ENCODE results near the gene SNUPN. TPM values are rescaled to one million over a fixed set of nuclear protein-coding genes. Genes with fewer than 3 reads are reported as not detected.
A peak's percentile ranks its signal among the peaks of the same experiment; 100 is the strongest.

Gene SNUPN
- polyA plus RNA-seq, 1 of the 3 experiments (the other 2 are of a cell fraction): 31.7 TPM

DNA sequence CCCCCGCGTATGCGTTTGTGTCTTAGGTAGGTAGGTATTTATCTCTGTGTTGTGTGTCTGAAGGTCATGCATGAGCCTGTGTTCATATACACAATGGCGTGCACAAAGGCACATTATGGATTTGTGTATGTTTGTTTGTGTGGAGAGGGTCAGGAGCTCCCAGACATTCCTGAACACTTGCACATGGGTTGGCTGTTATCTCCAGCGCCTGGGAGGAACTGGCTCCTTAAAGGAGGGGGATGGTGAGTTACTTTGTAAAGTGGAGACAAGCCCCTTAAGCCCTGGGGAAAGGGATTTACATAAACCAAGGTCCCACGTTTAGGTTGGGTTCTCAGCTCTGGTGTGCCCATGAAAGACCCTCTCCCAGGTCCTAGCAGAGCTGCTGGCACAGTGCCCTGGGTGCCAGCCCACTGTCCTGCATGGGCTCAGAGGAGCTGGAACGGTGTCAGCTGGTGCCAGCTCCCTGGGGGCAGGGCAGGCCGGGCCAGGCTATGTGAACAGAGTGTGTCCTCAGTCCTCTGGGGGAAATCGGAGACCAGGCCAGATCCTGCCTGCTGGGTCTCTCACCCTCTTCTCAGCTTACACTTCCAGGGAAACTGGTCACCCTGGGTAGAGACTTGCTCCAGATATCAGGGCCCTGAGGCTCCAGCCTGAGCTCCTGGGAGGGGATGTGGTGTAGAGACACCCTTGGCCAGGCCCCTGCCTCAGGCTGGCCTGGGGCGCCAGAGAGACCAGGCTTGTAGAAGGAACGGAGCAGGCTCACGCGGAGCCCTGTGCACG is 47.3 kb upstream of the SNUPN start:
- H3K4me2 ChIP-seq: peak overlapping the region; percentile 39; the same call in 1 of the 2 replicates
- H2AFZ ChIP-seq (ENCODE audit: low read depth): no peak overlapping the region
- H3K9me2 ChIP-seq: no peaks in the 10 kb centered on the region
- peak; percentile 64 for DNase-seq
- H3K9me3 ChIP-seq: no peaks in the 10 kb centered on the region
- H3K79me2 ChIP-seq (ENCODE audit: insufficient read depth): peaks cover 10% of the 10 kb centered on the region
- H3K27me3 ChIP-seq (ENCODE audit: insufficient read depth): no peaks in the 10 kb centered on the region
- 61% methylated on average over 11 of the region's 14 CpGs for WGBS (ENCODE audit: low lambda C conversion rate)
- H3K9ac ChIP-seq: peak overlapping the region; percentile 50
- no peaks in the 10 kb centered on the region for H3K36me3 ChIP-seq (replicated peaks in 1 of 2; ENCODE audit: control insufficient read depth in 1 of 2, insufficient read depth in 2 of 2, low read length in 1 of 2)
- peaks cover 28 to 30% of the 10 kb centered on the region in 2 experiments; a peak in 3 of 4 replicates for H3K4me1 ChIP-seq (ENCODE audit: control insufficient read depth in 1 of 2, insufficient read depth in 2 of 2, low read depth in 1 of 2, low read length in 1 of 2)
- POLR2A ChIA-PET: interaction anchor here (0.9 to 2.0 kb wide), 2 partner anchors 33 to 47 kb away, joined by 3 to 10 read pairs; partner anchors contain the start of genes IMP3 and SNUPN
- TF ChIP-seq NFIC (IDR thresholded peaks at IDR 0.05; ENCODE audit: borderline replicate concordance) (peak; percentile 43; the same call in 1 of the 2 replicates), MXI1 (IDR thresholded peaks at IDR 0.05; ENCODE audit: low read depth, low read length) (no peak)
- H3F3A ChIP-seq (replicated peaks; ENCODE audit: insufficient read depth): peaks cover 7% of the 10 kb centered on the region
- peak overlapping the region; percentile 60 for H3K27ac ChIP-seq (ENCODE audit: low read depth in 2 of 2, low read length in 1 of 2)
- H4K20me1 ChIP-seq (ENCODE audit: insufficient read depth): no peaks in the 10 kb centered on the region
- no peak overlapping the region for H3K4me3 ChIP-seq (ENCODE audit: low read depth in 2 of 2, low read length in 1 of 2)
- CTCF ChIA-PET: interaction anchor here (1.1 to 2.8 kb wide), 6 partner anchors 11 to 60 kb away, joined by 4 to 9 read pairs (median 6); partner anchors contain the start of genes IMP3 and SNX33

DNA sequence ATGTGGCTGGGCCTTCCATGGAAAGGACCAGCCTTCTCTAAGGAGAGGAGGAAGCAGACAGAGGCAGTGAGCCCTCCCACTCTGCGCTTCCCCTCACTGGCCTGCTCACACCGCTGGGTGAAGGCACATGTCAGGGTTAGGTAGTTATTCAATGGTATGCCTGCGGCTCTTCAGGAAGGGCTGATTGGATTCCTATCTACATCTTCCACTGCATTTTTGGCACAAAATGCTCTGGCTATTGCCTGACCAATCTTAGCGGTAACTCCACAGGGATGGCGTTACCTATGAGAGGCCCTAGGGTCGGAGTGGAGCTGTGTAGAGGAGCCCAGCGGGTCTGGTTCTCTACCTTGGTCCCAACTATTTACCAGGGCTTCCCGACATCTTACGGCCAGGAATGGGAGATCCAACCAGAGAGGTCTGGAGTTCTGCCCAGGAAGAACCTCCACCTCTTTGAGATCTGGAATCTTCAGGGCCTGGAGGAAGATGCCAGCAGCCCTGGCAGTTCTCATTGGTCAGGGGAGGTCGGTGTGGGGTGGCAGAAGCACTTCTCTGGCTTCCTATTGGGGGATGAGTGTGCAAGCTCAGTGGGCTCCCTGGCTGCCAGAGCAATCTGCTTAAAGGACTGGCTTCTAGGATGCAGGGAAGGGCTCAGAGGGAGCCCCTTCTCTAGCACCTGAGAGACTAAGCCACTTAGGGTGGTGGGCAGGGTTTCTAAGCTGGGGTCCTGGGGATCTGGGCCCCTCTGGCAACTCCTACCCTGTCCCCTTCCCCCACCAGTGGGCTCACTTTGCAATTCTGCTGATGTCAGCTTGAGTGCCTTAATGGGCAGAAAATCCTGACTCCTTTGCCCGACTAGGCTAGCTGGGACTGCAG is 46.4 kb upstream of the SNUPN start:
- H3K27ac ChIP-seq (ENCODE audit: low read depth in 2 of 2, low read length in 1 of 2): peak overlapping the region; percentile 22 to 60
- WGBS (ENCODE audit: low lambda C conversion rate): 88% methylated on average over 9 of the region's 11 CpGs
- peaks cover 18% of the 10 kb centered on the region for H3K79me2 ChIP-seq (ENCODE audit: insufficient read depth)
- ChIA-PET POLR2A (interaction anchor here (0.7 to 2.0 kb wide), 2 partner anchors 32 to 46 kb away, joined by 3 to 10 read pairs; partner anchors contain the start of genes IMP3 and SNUPN), CTCF (interaction anchor here (1.5 to 2.8 kb wide), 4 partner anchors 12 to 61 kb away, joined by 4 to 9 read pairs (median 8); partner anchors contain the start of gene SNX33)
- H3K9me2 ChIP-seq: no peaks in the 10 kb centered on the region
- no peaks in the 10 kb centered on the region for H3K36me3 ChIP-seq (replicated peaks in 1 of 2; ENCODE audit: control insufficient read depth in 1 of 2, insufficient read depth in 2 of 2, low read length in 1 of 2)
- no peak for TF ChIP-seq MXI1 (IDR thresholded peaks at IDR 0.05; ENCODE audit: low read depth, low read length)
- TF ChIP-seq ELF1 (IDR thresholded peaks at IDR 0.05): no peak
- TF ChIP-seq SMC3 (IDR thresholded peaks at IDR 0.05; ENCODE audit: low read depth, low read length): no peak
- no peak for TF ChIP-seq MEF2A (IDR thresholded peaks at IDR 0.05; ENCODE audit: borderline replicate concordance, low read depth)
- no peak for TF ChIP-seq FOXJ3 (CRISPR knock-in tag; IDR thresholded peaks at IDR 0.05)
- TF ChIP-seq, protein P1, sequence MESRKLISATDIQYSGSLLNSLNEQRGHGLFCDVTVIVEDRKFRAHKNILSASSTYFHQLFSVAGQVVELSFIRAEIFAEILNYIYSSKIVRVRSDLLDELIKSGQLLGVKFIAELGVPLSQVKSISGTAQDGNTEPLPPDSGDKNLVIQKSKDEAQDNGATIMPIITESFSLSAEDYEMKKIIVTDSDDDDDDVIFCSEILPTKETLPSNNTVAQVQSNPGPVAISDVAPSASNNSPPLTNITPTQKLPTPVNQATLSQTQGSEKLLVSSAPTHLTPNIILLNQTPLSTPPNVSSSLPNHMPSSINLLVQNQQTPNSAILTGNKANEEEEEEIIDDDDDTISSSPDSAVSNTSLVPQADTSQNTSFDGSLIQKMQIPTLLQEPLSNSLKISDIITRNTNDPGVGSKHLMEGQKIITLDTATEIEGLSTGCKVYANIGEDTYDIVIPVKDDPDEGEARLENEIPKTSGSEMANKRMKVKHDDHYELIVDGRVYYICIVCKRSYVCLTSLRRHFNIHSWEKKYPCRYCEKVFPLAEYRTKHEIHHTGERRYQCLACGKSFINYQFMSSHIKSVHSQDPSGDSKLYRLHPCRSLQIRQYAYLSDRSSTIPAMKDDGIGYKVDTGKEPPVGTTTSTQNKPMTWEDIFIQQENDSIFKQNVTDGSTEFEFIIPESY (IDR thresholded peaks at IDR 0.05; ENCODE audit: borderline replicate concordance, low read depth): no peak
- TF ChIP-seq YY1 (IDR thresholded peaks at IDR 0.05; ENCODE audit: low read depth): no peak
- no peak for TF ChIP-seq EP300 (IDR thresholded peaks at IDR 0.05; ENCODE audit: borderline replicate concordance in 1 of 2, low read depth in 1 of 2, low read length in 1 of 2)
- TF ChIP-seq JUND (IDR thresholded peaks at IDR 0.05): no peak
- TF ChIP-seq SIN3A (IDR thresholded peaks at IDR 0.05; ENCODE audit: borderline replicate concordance, low read depth, low read length): no peak
- TF ChIP-seq GABPA (IDR thresholded peaks at IDR 0.05; ENCODE audit: low read depth): no peak
- TF ChIP-seq NRF1 (IDR thresholded peaks at IDR 0.05; ENCODE audit: low read depth, low read length): no peak
- TF ChIP-seq TAF1 (IDR thresholded peaks at IDR 0.05; ENCODE audit: borderline replicate concordance, low read depth, low read length): no peak
- H2AFZ ChIP-seq (ENCODE audit: low read depth): no peak overlapping the region
- H3K27me3 ChIP-seq (ENCODE audit: insufficient read depth): no peaks in the 10 kb centered on the region
- DNase-seq: no peak
- H3F3A ChIP-seq (replicated peaks; ENCODE audit: insufficient read depth): peaks cover 7% of the 10 kb centered on the region
- no peak overlapping the region for H3K4me2 ChIP-seq
- no peaks in the 10 kb centered on the region for H4K20me1 ChIP-seq (ENCODE audit: insufficient read depth)
- no peaks in the 10 kb centered on the region for H3K9me3 ChIP-seq
- H3K4me1 ChIP-seq (ENCODE audit: control insufficient read depth in 1 of 2, insufficient read depth in 2 of 2, low read depth in 1 of 2, low read length in 1 of 2): peaks cover 28 to 38% of the 10 kb centered on the region in 2 experiments; a peak in 3 of 4 replicates
- no peak overlapping the region for H3K4me3 ChIP-seq (ENCODE audit: low read depth in 2 of 2, low read length in 1 of 2)
- H3K9ac ChIP-seq: no peak overlapping the region

Measured in SK-N-SH (cell line).